HCT116 (cell line): ENCODE data around the gene GPRC5C. TPM values are rescaled to one million over a fixed set of nuclear protein-coding genes. Genes with fewer than 3 reads are reported as not detected.
A peak's percentile ranks its signal among the peaks of the same experiment; 100 is the strongest.

ENCODE experiments used
- CBX3 ChIP-seq: IDR thresholded peaks from 2 replicates; pipeline ENCODE4 v1.6.1; 2012; ENCODE audit warnings: low read depth
- CTCF ChIP-seq, 3 experiments: fragments of 200-600 bp in 1 of 3; sonication (generic) in 1 of 3; IDR thresholded peaks in 2 of 3; conservative IDR thresholded peaks in 1 of 3; 2 replicates each; pipeline ENCODE4 v1.5.1; 2012 to 2017; ENCODE audit warnings: low read depth in 2 of 3, low read length in 2 of 3, antibody characterized with exemption in 1 of 3, borderline replicate concordance in 1 of 3, control low read depth in 1 of 3, mild to moderate bottlenecking in 1 of 3, mixed read lengths in 1 of 3, mixed run types in 1 of 3, moderate library complexity in 1 of 3; ENCODE audit not compliant: insufficient read depth in 1 of 3
- EGR1 ChIP-seq: IDR thresholded peaks from 2 replicates; pipeline ENCODE4 v1.6.1; 2012; ENCODE audit warnings: low read depth
- ELF1 ChIP-seq: IDR thresholded peaks from 2 replicates; pipeline ENCODE4 v1.6.1; 2012; ENCODE audit warnings: low read depth, borderline replicate concordance
- FOSL1 ChIP-seq: IDR thresholded peaks from 2 replicates; pipeline ENCODE4 v1.6.1; 2012; ENCODE audit warnings: low read depth
- JUND ChIP-seq: IDR thresholded peaks from 2 replicates; pipeline ENCODE4 v1.6.1; 2012
- POLR2A ChIP-seq: IDR thresholded peaks from 2 replicates; pipeline ENCODE4 v1.7.0; 2011; ENCODE audit warnings: borderline replicate concordance; ENCODE audit not compliant: insufficient read depth, insufficient read length; ENCODE audit errors: extremely low read depth
- RAD21 ChIP-seq: IDR thresholded peaks from 2 replicates; pipeline ENCODE4 v1.6.1; 2012; ENCODE audit warnings: low read depth, mild to moderate bottlenecking
- SIN3A ChIP-seq: IDR thresholded peaks from 2 replicates; pipeline ENCODE4 v1.6.1; 2012; ENCODE audit warnings: low read depth
- SRF ChIP-seq: IDR thresholded peaks from 2 replicates; pipeline ENCODE4 v1.6.1; 2012; ENCODE audit warnings: low read depth
- TCF7L2 ChIP-seq: IDR thresholded peaks from 2 replicates; pipeline ENCODE4 v1.7.0; 2011; ENCODE audit warnings: borderline replicate concordance, inconsistent platforms; ENCODE audit not compliant: insufficient read depth, insufficient read length; ENCODE audit errors: extremely low read depth
- YY1 ChIP-seq: IDR thresholded peaks from 2 replicates; pipeline ENCODE4 v1.6.1; 2011; ENCODE audit warnings: low read length, low read depth, moderate library complexity, mild to moderate bottlenecking; ENCODE audit not compliant: insufficient replicate concordance; ENCODE audit errors: extremely low read depth
- ZBTB33 ChIP-seq: IDR thresholded peaks from 2 replicates; pipeline ENCODE4 v1.6.1; 2011; ENCODE audit warnings: mild to moderate bottlenecking, low read length, moderate library complexity; ENCODE audit not compliant: insufficient replicate concordance; ENCODE audit errors: extremely low read depth
- ZFX ChIP-seq: fragments of 450-650 bp; IDR thresholded peaks from 2 replicates; pipeline ENCODE4 v1.6.1; 2017
- total RNA-seq: library from RNA; stranded (reverse); gene quantifications from one replicate; pipeline ENCODE4 v1.2.1, GENCODE V29; 2021; ENCODE audit not compliant: unreplicated experiment

GPRC5C gene
- total RNA-seq, 1 experiment from 2014 or later, result 54.4 TPM

- TF ChIP-seq ZBTB33 (peak; percentile 55), ELF1 (no peak), ZFX (no peak), SIN3A (no peak; the same call in none of the 2 replicates), CBX3 (peak; percentile 100), RAD21 (peak; percentile 46), TCF7L2 (peak; percentile 47), YY1 (peak; percentile 21), JUND (peak; percentile 99), FOSL1 (peak; percentile 98), SRF (peak; percentile 90), POLR2A (no peak), CTCF (IDR thresholded peaks at IDR 0.05 in 2 of 3, conservative IDR thresholded peaks at IDR 0.05 in 1 of 3; ENCODE audit: borderline replicate concordance in 1 of 3, insufficient read depth in 1 of 3, low read depth in 2 of 3, low read length in 2 of 3) (no peak), EGR1 (no peak; the same call in 1 of the 2 replicates)
Observed at GRCh38 chr17:74417178-74418045, 14.5 kb upstream of the GPRC5C start (continued).
